NB4 (cell line): ENCODE data around the gene FMOD.

Experiments used
- DNase-seq: peaks from one replicate; pipeline ENCODE4 v3.0.0; 2010; ENCODE audit warnings: low read depth
- H3K4me3 ChIP-seq: one replicate; pipeline ENCODE4 v1.5.1; 2011; ENCODE audit warnings: mild to moderate bottlenecking, low read depth, low read length, moderate library complexity
- MYC ChIP-seq: IDR thresholded peaks from 2 replicates; pipeline ENCODE4 v1.6.1; 2011; ENCODE audit warnings: low read depth, low read length
- POLR2A ChIP-seq: IDR thresholded peaks from 2 replicates; pipeline ENCODE4 v1.6.1; 2011; ENCODE audit warnings: mild to moderate bottlenecking; ENCODE audit not compliant: insufficient read length; ENCODE audit errors: extremely low read depth
- TF ChIP-seq, protein P1 (sequence below): IDR thresholded peaks from one replicate; pipeline ENCODE4 v1.5.1; 2012; ENCODE audit warnings: low read depth, low read length
- TF ChIP-seq, protein P2 (sequence below): IDR thresholded peaks from 2 replicates; pipeline ENCODE4 v1.6.1; 2011; ENCODE audit warnings: low read depth, low read length

The FMOD gene

DNA sequence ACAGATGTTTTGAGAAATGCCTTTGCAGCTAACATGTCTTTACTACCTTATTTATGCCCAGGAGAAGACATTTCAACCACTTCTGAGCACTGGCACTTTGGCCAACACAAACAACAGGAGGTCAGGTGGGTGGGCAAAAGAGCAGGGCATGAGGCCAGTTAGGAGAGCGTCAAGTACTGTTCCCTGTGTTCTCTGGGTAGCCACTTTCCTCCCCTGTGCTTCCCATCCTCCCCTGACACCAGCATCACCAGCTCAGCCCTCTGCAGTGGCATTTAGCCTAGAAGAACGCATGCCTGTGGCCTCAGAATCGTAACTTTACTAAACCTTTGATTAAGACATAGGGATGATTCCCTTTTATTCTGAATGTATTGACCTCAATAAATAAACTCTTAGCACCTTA lies 27.3 kb downstream of the FMOD start:
- H3K4me3 ChIP-seq: no peak overlapping the region
- no peak for DNase-seq
- TF ChIP-seq, protein P1, sequence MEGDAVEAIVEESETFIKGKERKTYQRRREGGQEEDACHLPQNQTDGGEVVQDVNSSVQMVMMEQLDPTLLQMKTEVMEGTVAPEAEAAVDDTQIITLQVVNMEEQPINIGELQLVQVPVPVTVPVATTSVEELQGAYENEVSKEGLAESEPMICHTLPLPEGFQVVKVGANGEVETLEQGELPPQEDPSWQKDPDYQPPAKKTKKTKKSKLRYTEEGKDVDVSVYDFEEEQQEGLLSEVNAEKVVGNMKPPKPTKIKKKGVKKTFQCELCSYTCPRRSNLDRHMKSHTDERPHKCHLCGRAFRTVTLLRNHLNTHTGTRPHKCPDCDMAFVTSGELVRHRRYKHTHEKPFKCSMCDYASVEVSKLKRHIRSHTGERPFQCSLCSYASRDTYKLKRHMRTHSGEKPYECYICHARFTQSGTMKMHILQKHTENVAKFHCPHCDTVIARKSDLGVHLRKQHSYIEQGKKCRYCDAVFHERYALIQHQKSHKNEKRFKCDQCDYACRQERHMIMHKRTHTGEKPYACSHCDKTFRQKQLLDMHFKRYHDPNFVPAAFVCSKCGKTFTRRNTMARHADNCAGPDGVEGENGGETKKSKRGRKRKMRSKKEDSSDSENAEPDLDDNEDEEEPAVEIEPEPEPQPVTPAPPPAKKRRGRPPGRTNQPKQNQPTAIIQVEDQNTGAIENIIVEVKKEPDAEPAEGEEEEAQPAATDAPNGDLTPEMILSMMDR: no peak
- TF ChIP-seq POLR2A (no peak), MYC (no peak)
- TF ChIP-seq, protein P2, sequence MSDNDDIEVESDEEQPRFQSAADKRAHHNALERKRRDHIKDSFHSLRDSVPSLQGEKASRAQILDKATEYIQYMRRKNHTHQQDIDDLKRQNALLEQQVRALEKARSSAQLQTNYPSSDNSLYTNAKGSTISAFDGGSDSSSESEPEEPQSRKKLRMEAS: no peak

DNA sequence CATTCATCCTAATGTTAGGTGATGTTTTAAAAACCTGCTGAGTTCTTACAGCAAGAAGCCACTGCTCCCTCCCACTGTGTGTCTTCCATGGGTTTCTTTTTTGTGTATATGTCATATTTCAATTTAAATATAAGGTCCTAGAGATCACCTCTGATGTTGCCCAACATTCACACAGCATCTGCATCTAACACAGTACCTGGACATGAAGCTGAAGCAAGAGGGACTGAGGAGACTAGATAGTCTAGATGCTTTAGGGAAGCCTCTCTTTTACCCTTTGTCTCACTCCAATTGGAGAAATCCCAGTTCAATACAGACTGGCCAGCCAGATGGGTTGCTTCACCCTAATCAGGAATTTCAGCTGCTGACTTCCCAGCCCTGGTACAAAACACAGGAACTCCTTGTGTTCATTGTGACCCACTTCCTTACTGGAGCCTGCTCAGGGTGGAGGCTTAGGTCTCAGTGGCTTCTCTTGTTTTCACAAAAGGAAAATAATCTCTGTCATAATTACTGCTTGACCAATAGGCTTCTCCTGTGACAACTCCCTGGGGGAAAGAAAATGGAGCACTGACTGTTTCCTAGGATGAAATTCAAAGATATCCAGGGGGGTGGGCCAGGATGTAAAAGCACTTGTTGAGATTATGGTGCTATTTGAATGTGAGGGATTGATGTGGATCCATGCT lies 28.3 kb downstream of the FMOD start:
- H3K4me3 ChIP-seq: no peak overlapping the region
- TF ChIP-seq POLR2A: no peak
- TF ChIP-seq, protein P2: no peak
- TF ChIP-seq MYC: no peak
- TF ChIP-seq, protein P1: no peak
- no peak for DNase-seq

DNA sequence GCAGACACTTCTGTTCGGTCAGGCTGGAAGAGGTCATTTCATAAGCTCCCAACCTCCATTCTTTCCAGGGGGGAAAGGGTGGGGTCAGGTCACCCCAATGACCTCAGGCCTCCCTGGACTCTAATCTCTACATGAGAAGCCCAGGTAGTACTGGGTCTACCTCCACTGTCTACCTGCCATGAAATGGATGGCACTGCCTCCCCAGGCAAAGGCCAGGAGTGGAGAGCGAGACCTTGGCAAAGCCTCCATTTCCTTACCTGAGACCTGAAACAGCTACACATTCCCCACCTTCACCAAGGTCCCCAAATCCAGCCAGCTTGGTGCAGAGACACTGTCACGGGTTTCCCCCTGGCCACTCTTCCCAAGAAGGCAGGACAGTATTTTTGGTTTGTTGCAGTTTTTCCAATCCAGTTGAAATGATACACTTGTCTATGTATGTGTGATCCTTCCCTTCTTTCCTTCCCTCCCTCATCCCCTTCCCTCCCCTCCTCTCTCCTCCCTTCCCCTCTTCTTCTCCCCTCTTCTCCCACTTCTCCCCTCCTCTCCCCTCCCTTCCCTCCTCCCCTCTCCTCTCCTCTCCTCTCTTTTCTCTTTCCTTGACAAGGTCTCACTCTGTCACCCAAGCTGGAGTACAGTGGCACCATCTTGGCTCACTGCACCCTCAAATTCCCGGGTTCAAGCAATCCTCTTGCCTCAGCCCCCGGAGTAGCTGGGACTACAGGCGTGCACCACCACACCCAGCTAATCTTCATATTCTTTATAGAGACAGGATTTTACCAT lies 29.5 kb downstream of the FMOD start:
- TF ChIP-seq POLR2A (no peak), MYC (no peak)
- TF ChIP-seq, protein P2: no peak
- TF ChIP-seq, protein P1: no peak
- no peak overlapping the region for H3K4me3 ChIP-seq
- no peak for DNase-seq

DNA sequence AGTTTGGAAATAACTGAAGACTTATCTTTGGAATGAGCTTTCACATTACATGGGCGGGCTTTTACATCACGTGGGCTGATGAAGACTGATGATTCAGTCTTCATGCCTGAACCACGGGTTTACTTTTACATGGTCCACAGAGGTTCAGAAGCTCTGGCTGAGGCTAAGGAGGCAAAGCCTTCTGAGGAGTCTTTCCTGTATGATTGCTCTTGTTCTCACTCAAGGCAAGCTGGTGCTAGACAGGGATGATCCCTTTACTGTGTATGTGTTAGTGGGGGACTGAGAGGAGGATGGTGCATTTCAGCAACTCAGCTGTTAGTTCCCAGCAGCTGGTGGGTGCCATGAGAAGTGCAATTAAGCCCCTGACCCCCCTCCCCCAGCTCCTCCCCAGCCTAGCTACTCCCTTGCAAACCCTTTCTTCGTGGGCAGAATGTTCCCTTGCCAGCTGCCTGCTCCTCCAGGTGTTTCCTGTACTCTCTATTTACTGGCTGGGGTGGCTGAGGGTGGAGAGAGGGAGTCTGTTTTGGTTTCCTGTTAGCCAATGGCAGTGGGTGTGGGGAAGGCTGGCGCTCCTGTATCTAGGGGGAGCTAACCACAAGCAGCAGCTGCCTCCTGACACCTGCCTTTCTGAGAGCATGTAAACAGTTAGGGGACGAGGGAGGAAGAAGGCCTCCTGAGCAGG lies 30.2 kb downstream of the FMOD start:
- TF ChIP-seq, protein P2: peak; percentile 24
- TF ChIP-seq POLR2A (no peak), MYC (no peak)
- TF ChIP-seq, protein P1: no peak
- no peak overlapping the region for H3K4me3 ChIP-seq
- peak; percentile 90 for DNase-seq

DNA sequence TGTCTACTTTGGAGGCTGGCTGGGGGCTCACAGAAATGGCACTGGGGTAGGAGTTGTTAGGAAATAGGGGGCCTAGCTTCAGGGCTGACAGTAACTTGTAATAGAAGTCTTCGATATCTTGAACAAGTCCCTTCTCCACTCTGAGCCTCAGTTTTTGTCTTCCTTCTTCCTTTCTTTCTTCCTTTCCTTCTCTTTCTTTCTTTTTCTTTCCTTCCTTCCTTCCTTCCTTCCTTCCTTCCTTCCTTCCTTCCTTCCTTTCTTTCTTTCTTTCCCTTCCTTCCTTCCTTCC lies 32.7 kb downstream of the FMOD start:
- no peak for DNase-seq
- no peak overlapping the region for H3K4me3 ChIP-seq
- TF ChIP-seq, protein P1: no peak
- TF ChIP-seq, protein P2: no peak
- TF ChIP-seq MYC: no peak
